Measurements from ENCODE around the gene UNC5A.

The UNC5A gene

GRCh38 chr5:176810687-176811501 lies 535 bp downstream of the UNC5A start:
- H3K27ac ChIP-seq (ENCODE audit: low read length, poor library complexity, severe bottlenecking): no peak overlapping the region
- H3K9me3 ChIP-seq (ENCODE audit: control insufficient read depth, low read length): no peaks in the 10 kb centered on the region
- H3K36me3 ChIP-seq (ENCODE audit: control insufficient read depth in 1 of 2, insufficient read depth in 2 of 2, low read depth in 1 of 2, low read length in 2 of 2): peaks cover 0 to 4% of the 10 kb centered on the region in 2 experiments
- no peak overlapping the region for H3K4ac ChIP-seq (ENCODE audit: low read depth in 1 of 2, low read length in 2 of 2)
- no peak overlapping the region for H2BK120ac ChIP-seq (ENCODE audit: low read depth, low read length)
- no peak overlapping the region for H4K91ac ChIP-seq (ENCODE audit: low read length)
- peak overlapping the region; percentile 97 for H3K4me2 ChIP-seq (ENCODE audit: low read length, poor library complexity, severe bottlenecking)
- peak overlapping the region; percentile 55 to 65 for H3K4me3 ChIP-seq (ENCODE audit: insufficient read depth in 1 of 2, low read depth in 1 of 2, low read length in 2 of 2)
- H3K9ac ChIP-seq (ENCODE audit: low read length): no peak overlapping the region
- H2AFZ ChIP-seq (ENCODE audit: low read depth, low read length): no peak overlapping the region
- 4% methylated on average over 64 of the region's 68 CpGs for WGBS
- H2BK5ac ChIP-seq (ENCODE audit: low read depth, low read length, poor library complexity, severe bottlenecking): no peak overlapping the region
- H3K27me3 ChIP-seq (ENCODE audit: control insufficient read depth in 1 of 2, insufficient read depth in 1 of 2, low read length in 2 of 2): peaks cover 31 to 90% of the 10 kb centered on the region in 2 experiments
- H3K23ac ChIP-seq (ENCODE audit: low read length in 2 of 2): peak overlapping the region in 1 of 2 experiments; percentile 54
- peaks cover 40% of the 10 kb centered on the region for H3K4me1 ChIP-seq (ENCODE audit: control insufficient read depth, insufficient read depth, low read depth, low read length)
- H2AK5ac ChIP-seq (ENCODE audit: low read length, severe bottlenecking): no peak overlapping the region
- no peak overlapping the region for H2BK12ac ChIP-seq (ENCODE audit: low read length in 2 of 2)
- DNase-seq: peak; percentile 13
- no peak overlapping the region for H3K18ac ChIP-seq (ENCODE audit: low read depth in 1 of 2, low read length in 2 of 2)
- no peak overlapping the region for H3K14ac ChIP-seq (ENCODE audit: low read length in 2 of 2)
- no peak overlapping the region for H2BK15ac ChIP-seq (ENCODE audit: low read depth, poor library complexity, severe bottlenecking)
- H4K8ac ChIP-seq (ENCODE audit: low read length): no peak overlapping the region
- H3K79me1 ChIP-seq (replicated peaks; ENCODE audit: low read length, poor library complexity, severe bottlenecking): peaks cover 19% of the 10 kb centered on the region

- Histone ChIP-seq H2BK120ac (ENCODE audit: low read depth, low read length) (no peak overlapping the region), H2BK5ac (ENCODE audit: low read depth, low read length, poor library complexity, severe bottlenecking) (no peak overlapping the region), H4K91ac (ENCODE audit: low read length) (no peak overlapping the region), H3K4ac (ENCODE audit: low read depth in 1 of 2, low read length in 2 of 2) (no peak overlapping the region), H3K27me3 (ENCODE audit: control insufficient read depth in 1 of 2, insufficient read depth in 1 of 2, low read length in 2 of 2) (peaks cover 17 to 88% of the 10 kb centered on the region in 2 experiments), H2AK5ac (ENCODE audit: low read length, severe bottlenecking) (no peak overlapping the region), H2BK12ac (ENCODE audit: low read length in 2 of 2) (no peak overlapping the region), H4K8ac (ENCODE audit: low read length) (no peak overlapping the region), H2AFZ (ENCODE audit: low read depth, low read length) (no peak overlapping the region), H3K18ac (ENCODE audit: low read depth in 1 of 2, low read length in 2 of 2) (no peak overlapping the region), H2BK15ac (ENCODE audit: low read depth, poor library complexity, severe bottlenecking) (no peak overlapping the region), H3K4me3 (ENCODE audit: insufficient read depth in 1 of 2, low read depth in 1 of 2, low read length in 2 of 2) (no peak overlapping the region), H3K4me1 (ENCODE audit: control insufficient read depth, insufficient read depth, low read depth, low read length) (peaks cover 46% of the 10 kb centered on the region), H3K9me3 (ENCODE audit: control insufficient read depth, low read length) (no peaks in the 10 kb centered on the region), H3K14ac (ENCODE audit: low read length in 2 of 2) (no peak overlapping the region), H3K36me3 (ENCODE audit: control insufficient read depth in 1 of 2, insufficient read depth in 2 of 2, low read depth in 1 of 2, low read length in 2 of 2) (peaks cover 0 to 4% of the 10 kb centered on the region in 2 experiments), H3K9ac (ENCODE audit: low read length) (no peak overlapping the region), H3K23ac (ENCODE audit: low read length in 2 of 2) (no peak overlapping the region), H3K4me2 (ENCODE audit: low read length, poor library complexity, severe bottlenecking) (no peak overlapping the region), H3K27ac (ENCODE audit: low read length, poor library complexity, severe bottlenecking) (no peak overlapping the region), H3K79me1 (replicated peaks; ENCODE audit: low read length, poor library complexity, severe bottlenecking) (peaks cover 30% of the 10 kb centered on the region)
- peak; percentile 29 for DNase-seq
- 40% methylated on average over 35 of the region's 37 CpGs for WGBS
Measured at GRCh38 chr5:176812269-176813259, 2.2 kb downstream of the UNC5A start.

- no peak overlapping the region for H3K4ac ChIP-seq (ENCODE audit: low read depth in 1 of 2, low read length in 2 of 2)
- 69% methylated on average over 16 of the region's 16 CpGs for WGBS
- no peak overlapping the region for H3K4me2 ChIP-seq (ENCODE audit: low read length, poor library complexity, severe bottlenecking)
- H3K23ac ChIP-seq (ENCODE audit: low read length in 2 of 2): no peak overlapping the region
- H3K14ac ChIP-seq (ENCODE audit: low read length in 2 of 2): no peak overlapping the region
- H2AK5ac ChIP-seq (ENCODE audit: low read length, severe bottlenecking): no peak overlapping the region
- H2BK12ac ChIP-seq (ENCODE audit: low read length in 2 of 2): no peak overlapping the region
- no peak overlapping the region for H3K9ac ChIP-seq (ENCODE audit: low read length)
- no peak overlapping the region for H2BK15ac ChIP-seq (ENCODE audit: low read depth, poor library complexity, severe bottlenecking)
- H2AFZ ChIP-seq (ENCODE audit: low read depth, low read length): no peak overlapping the region
- no peak overlapping the region for H3K18ac ChIP-seq (ENCODE audit: low read depth in 1 of 2, low read length in 2 of 2)
- no peaks in the 10 kb centered on the region for H3K9me3 ChIP-seq (ENCODE audit: control insufficient read depth, low read length)
- H3K27me3 ChIP-seq (ENCODE audit: control insufficient read depth in 1 of 2, insufficient read depth in 1 of 2, low read length in 2 of 2): peaks cover 7 to 85% of the 10 kb centered on the region in 2 experiments
- no peak overlapping the region for H2BK120ac ChIP-seq (ENCODE audit: low read depth, low read length)
- peaks cover 53% of the 10 kb centered on the region for H3K4me1 ChIP-seq (ENCODE audit: control insufficient read depth, insufficient read depth, low read depth, low read length)
- no peak overlapping the region for H4K8ac ChIP-seq (ENCODE audit: low read length)
- H2BK5ac ChIP-seq (ENCODE audit: low read depth, low read length, poor library complexity, severe bottlenecking): no peak overlapping the region
- no peak overlapping the region for H3K4me3 ChIP-seq (ENCODE audit: insufficient read depth in 1 of 2, low read depth in 1 of 2, low read length in 2 of 2)
- peaks cover 0 to 4% of the 10 kb centered on the region in 2 experiments for H3K36me3 ChIP-seq (ENCODE audit: control insufficient read depth in 1 of 2, insufficient read depth in 2 of 2, low read depth in 1 of 2, low read length in 2 of 2)
- DNase-seq: no peak
- H4K91ac ChIP-seq (ENCODE audit: low read length): no peak overlapping the region
- no peak overlapping the region for H3K27ac ChIP-seq (ENCODE audit: low read length, poor library complexity, severe bottlenecking)
- H3K79me1 ChIP-seq (replicated peaks; ENCODE audit: low read length, poor library complexity, severe bottlenecking): peaks cover 30% of the 10 kb centered on the region
Measured at GRCh38 chr5:176813587-176814312, 3.4 kb downstream of the UNC5A start.

Measured in mesenchymal stem cell (in vitro differentiated cells and primary cell).